HL-60/S4 (cell line): Measurements from ENCODE around the gene OARD1.
"Not testable (repeated sequence)": the region's sequence is repeated elsewhere in the genome, so short reads cannot be mapped to it uniquely, and the experiment has no call there.

Experiments used
- in situ Hi-C: fragments of 300-500 bp; cut with MboI; formaldehyde crosslinking; loops from 2 replicates; pipeline ENCODE4 v1.14.3; 2022; ENCODE audit warnings: low sequenced_read_pairs

The OARD1 gene

GRCh38 chr6:41071923-41072835, at the start of gene OARD1:
TSS of gene OARD1 (minus strand) at chr6:41072356. CDS start at chr6:41071634, 722 bp downstream.
- in situ Hi-C loops: loop anchor here (10.0 kb wide), 1 partner anchor 113 kb away; no protein-coding TSS in a partner anchor

- in situ Hi-C loops: no loop called here
Observed at GRCh38 chr6:41120058-41120457, 47.9 kb upstream of the OARD1 start.

- in situ Hi-C loops: no loop called here
Observed at GRCh38 chr6:41119508-41119907, 47.4 kb upstream of the OARD1 start.

GRCh38 chr6:41115027-41115426, 42.9 kb upstream of the OARD1 start:
- in situ Hi-C loops: not testable (repeated sequence)

GRCh38 chr6:41111017-41111416, 38.9 kb upstream of the OARD1 start:
- in situ Hi-C loops: no loop called here

- in situ Hi-C loops: no loop called here
Observed at GRCh38 chr6:41103847-41104246, 31.7 kb upstream of the OARD1 start.

- in situ Hi-C loops: no loop called here
Observed at GRCh38 chr6:41100871-41101287, 28.7 kb upstream of the OARD1 start.

- in situ Hi-C loops: loop anchor here (10.0 kb wide), 1 partner anchor 216 kb away; no protein-coding TSS in a partner anchor
Observed at GRCh38 chr6:41098366-41098765, 26.2 kb upstream of the OARD1 start.

- in situ Hi-C loops: loop anchor here (10.0 kb wide), 1 partner anchor 217 kb away; no protein-coding TSS in a partner anchor
Observed at GRCh38 chr6:41097467-41098090, 25.4 kb upstream of the OARD1 start.

- in situ Hi-C loops: loop anchor here (10.0 kb wide), 1 partner anchor 221 kb away; no protein-coding TSS in a partner anchor
Observed at GRCh38 chr6:41093729-41094128, 21.6 kb upstream of the OARD1 start.

GRCh38 chr6:41092421-41093140, 20.4 kb upstream of the OARD1 start:
- in situ Hi-C loops: loop anchor here (10.0 kb wide), 1 partner anchor 222 kb away; no protein-coding TSS in a partner anchor

GRCh38 chr6:41090841-41091761, 18.9 kb upstream of the OARD1 start:
- in situ Hi-C loops: loop anchor here (10.0 kb wide), 1 partner anchor 224 kb away; no protein-coding TSS in a partner anchor

- in situ Hi-C loops: no loop called here
Observed at GRCh38 chr6:41088451-41088850, 16.3 kb upstream of the OARD1 start.

GRCh38 chr6:41085182-41085581, 13.0 kb upstream of the OARD1 start:
- in situ Hi-C loops: no loop called here

GRCh38 chr6:41083072-41083471, 10.9 kb upstream of the OARD1 start:
- in situ Hi-C loops: no loop called here

- in situ Hi-C loops: no loop called here
Observed at GRCh38 chr6:41080621-41081020, 8.5 kb upstream of the OARD1 start.

- in situ Hi-C loops: loop anchor here (10.0 kb wide), 1 partner anchor 106 kb away; no protein-coding TSS in a partner anchor
Observed at GRCh38 chr6:41079080-41079479, 6.9 kb upstream of the OARD1 start.

GRCh38 chr6:41078101-41078500, 5.9 kb upstream of the OARD1 start:
- in situ Hi-C loops: loop anchor here (10.0 kb wide), 1 partner anchor 107 kb away; no protein-coding TSS in a partner anchor

- in situ Hi-C loops: loop anchor here (10.0 kb wide), 1 partner anchor 107 kb away; no protein-coding TSS in a partner anchor
Observed at GRCh38 chr6:41077536-41077935, 5.4 kb upstream of the OARD1 start.
